ENCODE measurements around the gene OIP5. TPM values are rescaled to one million over a fixed set of nuclear protein-coding genes. Genes with fewer than 3 reads are reported as not detected.
"Not testable (repeated sequence)": the region's sequence is repeated elsewhere in the genome, so short reads cannot be mapped to it uniquely, and the experiment has no call there.

The OIP5 gene
- total RNA-seq, 4 donors from 2014 or later, result 2.7 to 16.3 (median 7.3) TPM

GRCh38 chr15:41301587-41301986 lies 30.8 kb downstream of the OIP5 start:
- peaks cover 9 to 49% (median 16%) of the 10 kb centered on the region in 3 donors for H3K36me3 ChIP-seq
- no peak for DNase-seq
- no peaks in the 10 kb centered on the region for H3K9me3 ChIP-seq
- H3K27me3 ChIP-seq, result no peaks in the 10 kb centered on the region
- H3K27ac ChIP-seq, result no peak overlapping the region
- intact Hi-C loops (cut with DNase I), result no loop called here
- WGBS, 2 donors, result 100% methylated on average over 1 of the region's 1 CpG
- H3K4me3 ChIP-seq, result no peak overlapping the region
- TF ChIP-seq POLR2A (IDR thresholded peaks at IDR 0.05) (no peak), CTCF (IDR thresholded peaks at IDR 0.05) (no peak)
- H3K4me1 ChIP-seq, result no peaks in the 10 kb centered on the region

- H3K9me3 ChIP-seq; intact Hi-C loops (cut with DNase I); H3K4me3 ChIP-seq; DNase-seq; H3K27me3 ChIP-seq; H3K27ac ChIP-seq; H3K4me1 ChIP-seq: not testable (repeated sequence)
- peaks cover 9 to 54% (median 16%) of the 10 kb centered on the region in 3 donors for H3K36me3 ChIP-seq
- 79 to 83% methylated on average over 2 of the region's 2 CpGs for WGBS, 2 donors
Observed at GRCh38 chr15:41301139-41301538, 31.3 kb downstream of the OIP5 start.

- DNase-seq, result no peak
- H3K4me1 ChIP-seq, result peaks cover 0 to 14% (median under 1%) of the 10 kb centered on the region in 3 donors
- H3K27ac ChIP-seq, result no peak overlapping the region
- TF ChIP-seq CTCF (IDR thresholded peaks at IDR 0.05) (no peak), POLR2A (IDR thresholded peaks at IDR 0.05) (no peak)
- H3K36me3 ChIP-seq, result peaks cover 0 to 95% (median 18%) of the 10 kb centered on the region in 3 donors
- no peak overlapping the region for H3K4me3 ChIP-seq
- 29 to 38% methylated on average over 1 of the region's 1 CpG for WGBS, 2 donors
- no peaks in the 10 kb centered on the region for H3K27me3 ChIP-seq
- no peaks in the 10 kb centered on the region for H3K9me3 ChIP-seq
- intact Hi-C loops (cut with DNase I), result no loop called here
Observed at GRCh38 chr15:41292521-41292920, 39.9 kb downstream of the OIP5 start.

GRCh38 chr15:41291065-41291631 lies 41.2 kb downstream of the OIP5 start:
- no peaks in the 10 kb centered on the region for H3K9me3 ChIP-seq
- peaks cover 0 to 28% (median 7%) of the 10 kb centered on the region in 3 donors for H3K4me1 ChIP-seq
- no peak overlapping the region for H3K4me3 ChIP-seq
- no peaks in the 10 kb centered on the region for H3K27me3 ChIP-seq
- H3K36me3 ChIP-seq, result peaks cover 0 to 95% (median 22%) of the 10 kb centered on the region in 3 donors
- TF ChIP-seq POLR2A (IDR thresholded peaks at IDR 0.05), result no peak
- TF ChIP-seq CTCF (IDR thresholded peaks at IDR 0.05), result no peak
- no peak for DNase-seq
- WGBS, 2 donors, result 82 to 83% methylated on average over 8 to 9 of the region's 9 CpGs
- intact Hi-C loops (cut with DNase I), result no loop called here
- peak overlapping the region in 2 of 4 donors; percentile 21 to 50 for H3K27ac ChIP-seq

GRCh38 chr15:41289953-41290352 lies 42.4 kb downstream of the OIP5 start:
- no peak for TF ChIP-seq CTCF (IDR thresholded peaks at IDR 0.05)

GRCh38 chr15:41288464-41288863 lies 43.9 kb downstream of the OIP5 start:
- H3K9me3 ChIP-seq, result no peaks in the 10 kb centered on the region
- H3K36me3 ChIP-seq, result peaks cover 0 to 80% (median 22%) of the 10 kb centered on the region in 3 donors
- DNase-seq, result no peak
- intact Hi-C loops (cut with DNase I), result no loop called here
- no peak for TF ChIP-seq POLR2A (IDR thresholded peaks at IDR 0.05)
- TF ChIP-seq CTCF (IDR thresholded peaks at IDR 0.05), result no peak
- WGBS, 2 donors, result 94 to 100% methylated on average over 1 of the region's 1 CpG
- H3K4me1 ChIP-seq, result peaks cover 5 to 43% (median 7%) of the 10 kb centered on the region in 3 donors
- no peaks in the 10 kb centered on the region for H3K27me3 ChIP-seq
- H3K27ac ChIP-seq, result no peak overlapping the region
- no peak overlapping the region for H3K4me3 ChIP-seq

More at GRCh38 chr15:41289953-41290352, 42.4 kb downstream of the OIP5 start:
- Histone ChIP-seq H3K27ac (no peak overlapping the region), H3K9me3 (no peaks in the 10 kb centered on the region), H3K4me1 (peaks cover 5 to 40% (median 7%) of the 10 kb centered on the region in 3 donors), H3K36me3 (peaks cover 0 to 95% (median 22%) of the 10 kb centered on the region in 3 donors), H3K4me3 (no peak overlapping the region), H3K27me3 (no peaks in the 10 kb centered on the region)
- WGBS, 2 donors, result 77 to 80% methylated on average over 2 of the region's 2 CpGs
- no peak for DNase-seq
- intact Hi-C loops (cut with DNase I), result no loop called here
